Measurements from ENCODE around the gene PSMF1. TPM values are rescaled to one million over a fixed set of nuclear protein-coding genes. Genes with fewer than 3 reads are reported as not detected.

PSMF1 gene
- total RNA-seq, 6 donors from 2014 or later = 36.7 to 158 (median 105) TPM

GRCh38 chr20:1187605-1188171, 69.3 kb downstream of the PSMF1 start:
- Histone ChIP-seq H3K27me3 (peaks cover 0 to 16% (median 7%) of the 10 kb centered on the region in 4 donors), H3K36me3 (no peaks in the 10 kb centered on the region), H3K27ac (peak overlapping the region in 2 of 4 donors; percentile 14 to 24), H3K9me3 (no peaks in the 10 kb centered on the region), H3K4me1 (peaks cover 13 to 24% (median 20%) of the 10 kb centered on the region in 4 donors), H3K4me3 (no peak overlapping the region)
- TF ChIP-seq POLR2AphosphoS5 (IDR thresholded peaks at IDR 0.05) = no peak
- no peak for TF ChIP-seq CTCF (IDR thresholded peaks at IDR 0.05)
- no peak for TF ChIP-seq EP300 (IDR thresholded peaks at IDR 0.05)
- TF ChIP-seq POLR2A (IDR thresholded peaks at IDR 0.05) = no peak
- ATAC-seq (ENCODE audit: low FRiP score in 2 of 2) (no peak), DNase-seq (no peak)
- 58 to 66% methylated on average over 4 of the region's 4 CpGs for WGBS, 2 donors

GRCh38 chr20:1188347-1188746, 69.9 kb downstream of the PSMF1 start:
- no peaks in the 10 kb centered on the region for H3K36me3 ChIP-seq
- H3K27ac ChIP-seq = no peak overlapping the region
- no peak overlapping the region for H3K4me3 ChIP-seq
- 89 to 100% methylated on average over 1 of the region's 1 CpG for WGBS, 2 donors
- DNase-seq = no peak
- H3K9me3 ChIP-seq = no peaks in the 10 kb centered on the region
- peaks cover 0 to 16% (median 7%) of the 10 kb centered on the region in 4 donors for H3K27me3 ChIP-seq
- TF ChIP-seq POLR2A (IDR thresholded peaks at IDR 0.05) = no peak
- no peak for TF ChIP-seq EP300 (IDR thresholded peaks at IDR 0.05)
- no peak for TF ChIP-seq POLR2AphosphoS5 (IDR thresholded peaks at IDR 0.05)
- no peak for TF ChIP-seq CTCF (IDR thresholded peaks at IDR 0.05)
- no peak for ATAC-seq (ENCODE audit: low FRiP score in 2 of 2)
- H3K4me1 ChIP-seq = peaks cover 13 to 24% (median 20%) of the 10 kb centered on the region in 4 donors

DNA sequence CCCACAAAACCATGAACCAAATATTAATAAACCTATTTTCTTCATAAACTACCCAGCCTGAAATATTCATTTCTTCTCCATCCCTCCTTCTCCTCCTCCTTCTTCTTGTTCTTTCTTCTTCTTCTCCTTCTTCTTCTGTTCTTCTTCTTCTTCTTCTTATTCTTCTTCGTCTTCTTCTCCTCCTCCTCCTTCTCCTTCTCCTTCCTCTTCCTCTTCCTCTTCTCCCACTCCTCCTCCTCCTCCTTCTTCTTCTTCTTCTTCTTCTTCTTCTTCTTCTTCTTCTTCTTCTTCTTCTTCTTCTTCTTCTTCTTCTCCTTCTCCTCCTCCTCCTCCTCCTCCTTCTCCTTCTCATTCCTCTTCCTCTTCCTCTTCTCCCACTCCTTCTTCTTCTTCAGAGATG, 71.4 kb downstream of the PSMF1 start:
- WGBS, 2 donors = 58 to 71% methylated on average over 1 of the region's 1 CpG

DNA sequence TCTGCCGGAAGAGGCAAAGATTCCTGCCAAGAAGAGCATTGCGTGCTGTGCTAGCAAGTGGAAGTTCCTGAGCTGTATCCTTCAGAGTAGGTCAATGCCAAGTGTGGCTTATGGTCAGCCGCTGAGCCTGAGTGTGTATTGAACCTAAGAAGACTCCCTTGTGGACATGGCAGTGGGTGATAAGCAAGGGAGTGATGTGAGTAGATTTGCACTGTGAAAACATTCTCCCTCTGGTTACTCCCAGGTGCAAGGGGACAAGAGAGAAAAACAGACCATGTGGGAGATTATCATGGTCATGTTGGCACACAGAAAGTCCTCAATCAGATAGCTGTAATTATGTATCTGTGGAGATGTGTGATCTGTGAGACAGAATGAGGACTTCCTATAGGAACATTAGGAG, 72.4 kb downstream of the PSMF1 start:
- Histone ChIP-seq H3K4me3 (no peak overlapping the region), H3K4me1 (peaks cover 4 to 7% (median 6%) of the 10 kb centered on the region in 4 donors), H3K27me3 (peaks cover 0 to 2% (median under 1%) of the 10 kb centered on the region in 4 donors), H3K9me3 (no peaks in the 10 kb centered on the region), H3K36me3 (no peaks in the 10 kb centered on the region), H3K27ac (no peak overlapping the region)
- ATAC-seq (ENCODE audit: low FRiP score in 2 of 2) (no peak), DNase-seq (no peak)
- 52 to 78% methylated on average over 3 of the region's 3 CpGs for WGBS, 2 donors
- TF ChIP-seq EP300 (IDR thresholded peaks at IDR 0.05) = no peak
- TF ChIP-seq CTCF (IDR thresholded peaks at IDR 0.05) = no peak
- no peak for TF ChIP-seq POLR2AphosphoS5 (IDR thresholded peaks at IDR 0.05)
- TF ChIP-seq POLR2A (IDR thresholded peaks at IDR 0.05) = no peak

More for the DNA sequence above, 71.4 kb downstream of the PSMF1 start:
- no peak for DNase-seq
- Histone ChIP-seq H3K36me3 (no peaks in the 10 kb centered on the region), H3K27ac (no peak overlapping the region), H3K9me3 (no peaks in the 10 kb centered on the region), H3K4me1 (peaks cover 11 to 17% (median 16%) of the 10 kb centered on the region in 4 donors), H3K27me3 (peaks cover 0 to 12% (median 5%) of the 10 kb centered on the region in 4 donors), H3K4me3 (no peak overlapping the region)
- no peak for ATAC-seq (ENCODE audit: low FRiP score in 2 of 2)
- TF ChIP-seq CTCF (IDR thresholded peaks at IDR 0.05) = no peak
- TF ChIP-seq POLR2A (IDR thresholded peaks at IDR 0.05) = no peak
- no peak for TF ChIP-seq POLR2AphosphoS5 (IDR thresholded peaks at IDR 0.05)
- no peak for TF ChIP-seq EP300 (IDR thresholded peaks at IDR 0.05)

DNA sequence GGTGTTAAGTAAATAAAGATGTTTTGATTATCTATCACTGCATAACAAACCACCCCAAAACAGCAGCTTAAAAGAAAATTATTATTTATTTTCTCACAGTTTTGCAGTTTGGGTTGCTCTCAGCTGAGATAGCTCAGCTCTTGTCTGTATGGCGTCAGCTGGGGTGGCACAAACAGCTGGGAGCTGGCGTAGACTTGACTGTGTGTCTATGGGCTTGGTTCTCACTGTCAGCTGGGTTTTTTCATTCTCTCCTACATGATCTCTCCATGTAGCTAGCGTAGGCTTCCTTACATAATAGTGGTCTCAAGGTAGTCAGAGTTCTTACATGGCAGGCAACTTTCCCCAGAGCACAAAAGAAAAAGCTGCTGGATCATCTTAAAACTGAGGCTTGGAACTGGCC, 72.9 kb downstream of the PSMF1 start:
- Histone ChIP-seq H3K36me3 (no peaks in the 10 kb centered on the region), H3K27me3 (no peaks in the 10 kb centered on the region), H3K4me1 (peaks cover 0 to 3% (median 1%) of the 10 kb centered on the region in 4 donors), H3K4me3 (no peak overlapping the region), H3K27ac (no peak overlapping the region), H3K9me3 (no peaks in the 10 kb centered on the region)
- 75 to 82% methylated on average over 3 of the region's 3 CpGs for WGBS, 2 donors
- DNase-seq = no peak
- TF ChIP-seq POLR2AphosphoS5 (IDR thresholded peaks at IDR 0.05) = peak in 1 of 2 donors; percentile 5
- no peak for TF ChIP-seq EP300 (IDR thresholded peaks at IDR 0.05)
- peak in 1 of 2 donors; percentile 41 for ATAC-seq (ENCODE audit: low FRiP score in 2 of 2)

All from upper lobe of left lung (tissue), 6 donors.